Measurements from ENCODE around the gene C5orf22.

DNA sequence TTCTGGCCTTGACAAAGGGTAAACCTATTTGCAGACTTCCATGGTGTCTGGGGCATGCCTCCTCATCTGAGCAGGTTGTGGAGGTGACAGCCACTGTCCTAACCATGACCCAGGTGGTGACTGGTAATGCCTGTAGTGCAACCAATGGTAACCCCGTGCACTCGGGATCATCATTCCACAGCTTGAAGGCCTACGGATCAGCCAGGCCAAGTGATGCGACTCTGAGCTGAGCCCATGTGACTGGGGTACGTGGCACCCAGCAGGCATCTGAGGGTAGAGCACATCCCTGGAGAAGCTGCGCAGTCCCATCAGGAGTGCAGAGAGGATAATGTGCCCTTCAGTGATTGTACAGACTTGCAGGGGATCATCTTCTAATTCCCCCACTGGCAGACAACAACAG lies 35.2 kb upstream of the C5orf22 start:
- TF ChIP-seq POLR2A (IDR thresholded peaks at IDR 0.05; ENCODE audit: extremely low read depth, insufficient read length) = no peak
- TF ChIP-seq, protein P1, sequence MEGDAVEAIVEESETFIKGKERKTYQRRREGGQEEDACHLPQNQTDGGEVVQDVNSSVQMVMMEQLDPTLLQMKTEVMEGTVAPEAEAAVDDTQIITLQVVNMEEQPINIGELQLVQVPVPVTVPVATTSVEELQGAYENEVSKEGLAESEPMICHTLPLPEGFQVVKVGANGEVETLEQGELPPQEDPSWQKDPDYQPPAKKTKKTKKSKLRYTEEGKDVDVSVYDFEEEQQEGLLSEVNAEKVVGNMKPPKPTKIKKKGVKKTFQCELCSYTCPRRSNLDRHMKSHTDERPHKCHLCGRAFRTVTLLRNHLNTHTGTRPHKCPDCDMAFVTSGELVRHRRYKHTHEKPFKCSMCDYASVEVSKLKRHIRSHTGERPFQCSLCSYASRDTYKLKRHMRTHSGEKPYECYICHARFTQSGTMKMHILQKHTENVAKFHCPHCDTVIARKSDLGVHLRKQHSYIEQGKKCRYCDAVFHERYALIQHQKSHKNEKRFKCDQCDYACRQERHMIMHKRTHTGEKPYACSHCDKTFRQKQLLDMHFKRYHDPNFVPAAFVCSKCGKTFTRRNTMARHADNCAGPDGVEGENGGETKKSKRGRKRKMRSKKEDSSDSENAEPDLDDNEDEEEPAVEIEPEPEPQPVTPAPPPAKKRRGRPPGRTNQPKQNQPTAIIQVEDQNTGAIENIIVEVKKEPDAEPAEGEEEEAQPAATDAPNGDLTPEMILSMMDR (IDR thresholded peaks at IDR 0.05; ENCODE audit: low read depth, low read length) = no peak
- TF ChIP-seq, protein P2, sequence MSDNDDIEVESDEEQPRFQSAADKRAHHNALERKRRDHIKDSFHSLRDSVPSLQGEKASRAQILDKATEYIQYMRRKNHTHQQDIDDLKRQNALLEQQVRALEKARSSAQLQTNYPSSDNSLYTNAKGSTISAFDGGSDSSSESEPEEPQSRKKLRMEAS (IDR thresholded peaks at IDR 0.05; ENCODE audit: low read depth, low read length) = no peak
